GM20431 (cell line): ENCODE data around the gene PPP1R37.

Source experiments
- in situ Hi-C: fragments of 300-500 bp; cut with MseI, MboI; formaldehyde crosslinking; loops from one replicate; pipeline ENCODE4 v1.15.0; 2020; ENCODE audit warnings: low sequenced_read_pairs; ENCODE audit not compliant: unreplicated experiment

Gene PPP1R37

DNA sequence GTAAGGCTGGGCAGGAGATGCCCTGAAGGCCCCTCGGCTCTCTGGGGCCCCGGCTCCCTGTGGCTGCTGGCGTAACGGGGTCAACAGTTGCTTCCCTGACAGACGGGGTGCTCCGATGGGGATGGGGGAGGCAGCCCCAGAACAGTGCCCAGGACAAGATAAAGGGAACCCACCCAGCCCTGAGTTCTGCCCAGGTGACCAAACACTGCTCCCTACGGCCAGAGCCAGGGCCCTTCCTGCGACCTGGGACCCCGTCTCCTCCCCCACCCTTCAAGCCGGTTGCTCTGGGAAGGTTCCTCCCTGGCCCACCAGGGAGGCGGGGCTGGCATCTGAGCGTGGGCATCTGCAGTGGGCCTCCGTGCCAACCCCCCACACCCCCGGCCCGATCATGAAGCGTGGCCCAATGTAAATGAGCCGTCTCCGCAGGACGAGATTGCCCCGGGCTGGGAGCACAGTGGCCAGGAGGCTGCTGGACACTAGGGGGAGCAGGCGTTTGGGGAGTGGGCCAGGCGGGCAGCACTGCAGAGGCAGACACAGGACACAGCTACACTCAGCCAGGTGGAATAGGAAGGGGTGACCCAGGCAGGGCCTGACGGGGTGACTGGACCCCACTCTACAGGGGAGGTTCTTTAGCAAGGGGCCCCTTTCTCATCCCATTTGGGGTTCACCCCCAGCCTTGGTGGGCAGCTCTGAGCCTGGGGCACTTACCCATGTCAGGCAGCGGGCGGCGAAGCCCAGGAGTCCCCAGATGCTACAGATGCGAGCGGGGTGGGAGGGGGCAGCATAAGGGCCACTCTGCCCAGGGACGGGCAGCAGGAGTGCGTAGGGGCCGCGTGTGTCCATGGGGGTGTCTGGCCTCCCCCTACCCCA, 69.0 kb downstream of the PPP1R37 start:
- in situ Hi-C loops, result no loop called here

DNA sequence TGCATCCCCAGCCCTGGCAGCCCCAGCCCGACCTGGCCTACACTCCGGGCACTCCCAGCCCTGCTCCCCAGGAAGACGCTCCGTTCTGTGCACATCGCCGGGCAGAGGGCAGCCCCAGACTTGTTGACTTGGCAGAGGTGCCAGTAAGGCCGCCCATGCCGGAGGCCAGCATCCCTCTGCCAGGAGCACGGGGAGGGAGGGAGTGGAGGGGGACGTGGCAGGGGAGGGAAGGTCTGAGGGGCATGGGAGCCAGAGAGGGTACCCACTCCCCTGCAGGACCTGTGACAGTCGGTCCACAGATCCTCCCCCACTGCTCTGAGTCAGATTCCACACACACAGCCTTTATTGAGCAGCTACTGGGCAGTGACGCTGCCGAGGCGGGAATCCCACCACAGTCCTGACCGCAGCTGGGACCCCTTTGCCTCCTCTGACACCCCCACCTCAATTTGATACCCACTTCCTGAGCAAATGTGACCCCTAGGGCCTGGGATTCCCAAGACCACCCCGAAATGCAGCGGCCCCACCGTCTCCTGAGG, 69.7 kb downstream of the PPP1R37 start:
- in situ Hi-C loops, result no loop called here

DNA sequence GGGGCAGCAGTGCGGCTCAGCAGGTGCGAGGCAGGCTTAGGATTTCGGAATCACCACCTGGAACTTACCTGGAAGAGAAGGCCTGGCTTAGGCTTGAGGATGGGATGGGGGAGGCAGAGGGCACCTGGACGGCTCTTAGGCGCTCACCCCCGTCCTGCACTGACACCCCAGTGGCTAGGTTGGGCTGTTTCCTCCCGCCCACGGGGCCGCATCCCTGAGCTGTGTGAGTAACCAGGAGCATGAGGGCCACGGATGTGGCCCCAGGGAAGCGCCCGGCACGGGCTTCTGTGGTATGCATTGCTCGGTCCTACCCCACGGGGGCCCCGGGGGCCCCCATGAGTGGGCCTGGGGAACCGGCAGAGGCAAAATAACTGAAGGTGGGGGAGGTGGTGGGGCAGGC, 70.2 kb downstream of the PPP1R37 start:
- in situ Hi-C loops, result no loop called here

DNA sequence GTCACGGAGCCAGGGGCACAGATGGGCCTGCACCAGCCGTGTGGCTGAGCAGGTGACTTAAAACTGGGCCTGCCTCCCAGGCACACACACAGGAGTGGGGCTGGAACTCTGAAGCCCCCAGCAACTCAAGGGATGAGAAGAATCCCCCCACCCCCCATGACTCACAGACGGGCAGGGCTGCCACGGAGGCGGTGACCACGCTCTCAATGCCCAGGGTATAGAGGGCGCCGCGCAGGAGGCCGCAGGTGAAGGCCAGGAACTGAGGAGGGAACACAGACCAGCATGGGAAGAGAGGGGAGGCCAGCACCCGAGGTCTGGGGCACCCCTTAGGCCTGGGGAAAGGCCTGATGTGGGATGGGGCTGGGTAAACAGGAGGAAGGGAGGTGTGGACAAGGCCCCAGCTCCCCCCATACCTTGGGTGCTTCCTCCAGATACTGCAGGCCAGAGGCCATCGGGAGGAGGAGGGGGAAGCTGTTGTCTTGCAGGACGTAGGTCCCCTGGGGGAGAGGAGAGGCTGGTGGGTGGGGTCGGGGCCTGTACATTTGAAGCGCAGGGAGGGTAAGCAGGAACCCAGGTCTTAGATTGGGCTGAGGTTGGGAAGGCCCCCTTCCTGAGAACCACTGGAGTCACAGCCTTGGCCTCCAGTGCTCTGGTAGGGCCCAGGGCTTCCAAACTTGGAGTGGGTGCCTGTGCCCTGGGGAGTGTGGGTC, 70.9 kb downstream of the PPP1R37 start:
- in situ Hi-C loops, result no loop called here

DNA sequence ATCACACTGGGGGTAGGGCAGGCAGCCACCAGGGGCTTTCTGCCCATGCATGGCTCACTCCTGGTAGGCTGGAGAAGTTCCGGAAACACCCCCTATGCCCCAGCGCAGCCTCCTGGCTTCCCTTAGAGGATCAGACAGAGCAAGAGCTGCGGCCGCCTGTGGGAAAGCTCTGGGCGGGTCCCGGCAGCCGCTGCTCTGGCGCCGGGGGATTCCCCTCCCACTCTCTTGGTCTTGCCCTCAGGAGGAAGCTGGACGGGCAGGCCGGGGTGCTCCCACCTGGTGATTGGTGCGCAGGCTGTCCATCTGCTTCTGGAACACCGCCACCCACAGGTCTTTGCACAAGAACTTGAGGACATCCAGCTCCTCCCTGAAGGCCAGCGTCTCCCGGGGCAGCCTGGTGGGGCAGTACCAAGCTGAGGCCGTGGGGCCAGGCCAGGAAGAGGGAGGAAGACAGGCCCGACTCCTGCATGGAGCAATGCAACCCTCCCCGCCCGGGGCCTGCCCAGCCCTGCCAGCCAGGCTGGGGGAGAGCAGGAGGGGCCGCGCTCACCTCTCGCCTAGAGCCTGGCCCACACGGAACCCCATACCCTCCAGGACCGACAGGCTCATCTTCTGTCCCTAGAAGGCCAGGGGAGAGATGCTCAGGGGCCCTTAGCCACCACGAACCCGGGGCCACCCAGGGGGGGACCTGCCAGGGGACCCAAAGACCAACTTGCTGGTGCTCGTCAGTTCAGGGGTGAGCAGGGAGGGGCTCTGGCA, 71.8 kb downstream of the PPP1R37 start:
- in situ Hi-C loops, result no loop called here

DNA sequence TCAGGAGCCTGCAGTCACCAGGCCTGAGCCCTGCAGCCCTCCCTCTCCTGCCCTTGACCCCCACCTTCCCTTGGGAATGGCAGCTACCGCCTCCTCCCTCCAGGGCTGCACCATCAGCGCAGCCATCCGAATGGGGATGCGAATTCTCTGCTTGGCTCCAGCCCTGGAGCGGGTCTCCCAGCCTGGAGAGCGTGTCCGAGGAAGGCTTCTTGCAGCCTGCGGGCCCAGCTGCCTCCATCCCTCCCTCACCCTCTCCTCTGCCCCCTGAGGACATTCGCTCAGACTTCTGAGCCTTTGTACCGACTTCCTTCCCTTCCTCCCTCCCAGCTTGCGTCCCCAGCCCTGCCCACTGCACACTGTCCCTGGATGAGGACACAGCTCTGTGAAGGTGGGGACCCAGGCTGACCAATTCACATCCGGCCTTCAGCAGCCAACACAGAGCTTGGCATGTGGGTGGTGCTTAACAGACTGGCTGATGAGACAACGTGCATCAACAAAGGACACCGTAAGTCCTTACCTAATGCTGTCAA, 73.8 kb downstream of the PPP1R37 start:
- in situ Hi-C loops, result no loop called here

DNA sequence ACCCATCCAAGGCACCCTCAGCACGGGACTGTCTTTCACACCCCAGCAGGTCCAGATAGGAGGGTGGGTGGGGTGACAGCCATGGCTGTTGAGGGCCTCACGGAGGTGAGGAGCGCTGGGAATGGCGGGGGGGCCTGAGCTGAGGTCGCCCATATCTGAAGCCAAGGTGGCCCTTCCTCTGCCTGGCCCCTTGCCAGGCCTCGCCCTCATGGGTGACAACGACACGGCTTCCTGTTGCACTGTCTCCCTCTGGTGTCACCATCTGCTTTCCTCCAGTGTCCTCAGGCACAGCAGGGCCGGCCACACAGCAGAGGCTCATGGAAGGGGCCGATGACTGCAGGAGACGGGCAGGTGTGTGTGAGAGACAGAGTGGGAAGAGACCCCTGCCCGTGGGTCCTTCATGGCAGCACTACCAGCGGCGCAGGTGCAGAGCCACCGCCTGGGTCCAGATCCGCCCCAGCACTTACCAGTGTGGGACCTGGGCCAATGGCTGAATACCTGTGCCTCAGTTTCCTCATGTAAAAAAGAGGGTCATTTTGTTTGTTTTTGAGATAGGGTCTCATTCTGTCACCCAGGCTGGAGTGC, 75.9 kb downstream of the PPP1R37 start:
- in situ Hi-C loops, result no loop called here

DNA sequence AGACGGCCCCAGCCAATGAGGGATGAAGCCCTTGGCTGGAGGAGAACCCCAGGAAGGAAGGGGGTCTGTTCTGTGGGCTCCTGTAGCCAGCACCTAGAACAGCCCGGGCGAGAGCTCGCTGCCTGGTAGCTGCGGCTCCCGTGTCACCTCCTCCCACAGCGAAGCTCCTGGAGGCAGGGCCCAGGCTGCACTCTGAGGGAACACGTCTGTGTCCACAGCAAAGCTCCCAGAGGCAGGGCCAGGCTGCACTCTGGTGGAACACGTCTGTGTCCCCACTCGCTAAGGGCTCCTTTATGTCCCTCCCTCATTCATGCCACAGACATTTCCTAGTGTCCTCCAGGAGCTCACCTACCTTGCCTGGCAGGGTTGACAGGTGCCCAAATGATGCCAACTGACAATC, 76.6 kb downstream of the PPP1R37 start:
- in situ Hi-C loops, result no loop called here

DNA sequence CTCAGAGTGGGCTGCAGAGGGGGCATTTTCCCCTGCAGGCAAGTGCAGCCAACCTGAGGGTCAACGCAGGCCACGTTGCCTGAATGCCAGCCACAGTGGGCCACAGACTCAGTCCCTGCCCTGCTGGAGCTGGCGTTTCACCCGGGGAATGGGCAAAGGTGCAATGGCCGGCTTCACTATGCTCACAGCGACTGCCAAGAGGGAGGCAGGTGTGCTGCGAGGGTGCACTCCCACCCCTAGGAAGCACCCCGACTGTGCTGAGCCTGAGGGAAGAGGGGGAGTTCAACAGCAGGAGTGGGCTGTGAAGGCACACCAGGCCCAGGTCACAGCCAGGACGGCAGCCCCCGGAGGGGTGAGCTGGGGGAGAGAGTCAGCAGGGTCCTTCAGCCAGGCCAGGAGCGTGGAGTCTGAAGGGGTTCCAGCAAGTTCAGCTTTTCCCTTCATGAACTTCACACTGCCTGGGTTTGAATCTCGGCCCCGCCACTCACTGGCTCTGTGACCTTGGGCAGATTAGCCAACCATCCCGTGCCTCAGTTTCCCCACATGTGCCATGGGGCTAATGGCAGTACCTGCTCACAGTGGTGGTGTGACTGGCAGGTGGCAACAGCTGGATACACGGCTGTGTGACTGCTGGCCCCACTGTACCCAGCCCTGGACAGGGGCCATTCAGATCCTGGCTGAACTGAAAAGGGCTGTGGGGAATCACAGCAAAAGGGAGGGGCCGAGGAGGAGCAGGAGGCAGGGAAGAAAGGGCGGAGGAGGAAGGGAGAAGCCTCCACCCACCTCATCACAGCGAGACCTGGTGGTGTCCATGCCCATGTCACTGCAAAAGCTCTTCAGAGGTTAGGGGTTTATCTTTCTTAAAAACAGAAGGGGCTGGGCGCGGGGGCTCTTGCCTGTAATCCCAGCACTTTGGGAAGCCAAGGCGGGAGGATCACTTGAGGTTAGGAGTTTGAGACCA, 77.4 kb downstream of the PPP1R37 start:
- in situ Hi-C loops, result no loop called here

DNA sequence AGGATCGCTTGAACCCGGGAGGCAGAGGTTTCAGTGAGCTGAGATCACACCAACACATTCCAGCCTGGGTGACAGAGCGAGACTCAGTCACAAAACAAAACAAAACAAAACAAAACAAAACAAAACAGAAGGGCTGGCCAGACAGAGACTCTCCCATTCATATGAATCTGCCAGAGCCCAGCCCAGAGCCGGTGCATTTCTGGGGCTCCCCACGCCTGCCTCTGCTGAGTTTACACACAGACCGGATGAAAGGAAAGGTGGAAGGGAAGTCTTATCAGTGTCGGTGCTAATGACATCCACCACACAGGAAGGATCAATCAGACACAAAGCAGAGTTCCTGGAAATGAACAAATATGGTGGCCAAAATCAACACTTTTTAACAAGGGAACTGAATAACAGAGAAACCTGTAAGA, 78.2 kb downstream of the PPP1R37 start:
- in situ Hi-C loops, result no loop called here

DNA sequence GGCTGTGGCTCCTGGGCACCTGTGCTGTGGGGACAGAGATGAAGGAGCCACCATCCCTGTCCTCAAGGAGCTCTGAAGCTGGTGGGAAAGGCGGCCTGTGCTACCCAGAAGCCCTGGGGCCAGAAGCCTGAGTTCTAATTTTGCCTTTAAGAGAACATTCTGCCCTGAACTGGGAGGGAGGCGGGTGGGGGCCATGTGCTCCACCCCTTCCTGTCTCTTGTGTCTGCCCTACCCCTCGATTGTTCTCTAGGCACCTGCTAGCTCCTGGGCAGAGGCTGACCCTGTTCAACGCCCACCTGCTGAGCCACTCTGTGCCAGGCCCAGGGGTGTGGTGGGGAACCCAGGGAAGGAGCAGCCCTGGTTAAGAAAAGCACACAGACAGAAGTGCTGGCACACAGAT, 79.2 kb downstream of the PPP1R37 start:
- in situ Hi-C loops, result no loop called here

DNA sequence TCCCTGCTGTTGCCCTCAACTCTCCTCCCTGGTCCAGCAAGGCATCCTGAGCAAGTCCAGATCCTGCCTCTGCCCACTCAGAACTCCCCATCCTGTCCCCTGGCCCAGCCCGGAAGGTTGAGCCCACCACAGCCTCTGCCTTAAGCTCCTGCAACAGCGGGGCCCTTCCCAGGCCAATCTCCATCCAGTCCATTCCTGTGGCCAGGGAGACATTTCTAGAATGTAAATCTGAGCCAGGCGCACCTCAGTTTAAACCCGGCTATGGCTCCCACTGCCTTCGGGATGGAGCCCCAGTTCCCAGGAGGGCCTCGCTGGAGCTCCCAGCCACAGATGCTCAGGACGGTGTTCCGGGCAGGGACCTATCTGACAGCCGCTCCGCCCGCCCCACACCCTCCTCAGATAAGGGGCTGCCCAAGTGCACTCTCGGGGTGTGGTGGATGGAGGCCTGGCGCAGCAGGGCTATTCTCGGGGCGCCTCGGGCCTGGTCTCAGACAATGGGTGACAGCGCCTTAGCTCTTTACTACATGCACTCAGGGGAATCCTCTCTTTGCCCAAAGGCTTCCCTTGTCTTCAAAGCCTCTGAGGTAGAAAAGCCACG, 79.7 kb downstream of the PPP1R37 start:
- in situ Hi-C loops, result no loop called here

DNA sequence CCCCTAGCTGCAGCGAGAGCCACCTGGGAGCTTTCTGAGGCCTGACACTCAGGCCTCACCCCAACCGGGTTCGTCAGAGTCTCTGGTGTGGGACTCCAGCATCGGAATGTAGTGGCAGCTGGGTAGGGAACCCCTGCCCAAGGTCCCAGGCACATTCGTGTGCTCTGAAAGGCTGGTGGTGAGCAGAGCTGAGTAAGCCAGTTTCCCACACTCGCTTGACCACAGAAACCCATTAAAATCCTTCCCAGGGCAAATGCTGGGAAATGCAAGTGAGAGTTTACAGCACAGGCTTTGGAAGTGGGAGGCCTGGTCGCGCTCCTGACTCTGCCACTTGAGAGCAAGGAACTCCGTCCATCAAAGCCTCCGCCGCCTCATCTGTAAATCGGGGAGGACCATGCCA, 80.8 kb downstream of the PPP1R37 start:
- in situ Hi-C loops, result no loop called here

DNA sequence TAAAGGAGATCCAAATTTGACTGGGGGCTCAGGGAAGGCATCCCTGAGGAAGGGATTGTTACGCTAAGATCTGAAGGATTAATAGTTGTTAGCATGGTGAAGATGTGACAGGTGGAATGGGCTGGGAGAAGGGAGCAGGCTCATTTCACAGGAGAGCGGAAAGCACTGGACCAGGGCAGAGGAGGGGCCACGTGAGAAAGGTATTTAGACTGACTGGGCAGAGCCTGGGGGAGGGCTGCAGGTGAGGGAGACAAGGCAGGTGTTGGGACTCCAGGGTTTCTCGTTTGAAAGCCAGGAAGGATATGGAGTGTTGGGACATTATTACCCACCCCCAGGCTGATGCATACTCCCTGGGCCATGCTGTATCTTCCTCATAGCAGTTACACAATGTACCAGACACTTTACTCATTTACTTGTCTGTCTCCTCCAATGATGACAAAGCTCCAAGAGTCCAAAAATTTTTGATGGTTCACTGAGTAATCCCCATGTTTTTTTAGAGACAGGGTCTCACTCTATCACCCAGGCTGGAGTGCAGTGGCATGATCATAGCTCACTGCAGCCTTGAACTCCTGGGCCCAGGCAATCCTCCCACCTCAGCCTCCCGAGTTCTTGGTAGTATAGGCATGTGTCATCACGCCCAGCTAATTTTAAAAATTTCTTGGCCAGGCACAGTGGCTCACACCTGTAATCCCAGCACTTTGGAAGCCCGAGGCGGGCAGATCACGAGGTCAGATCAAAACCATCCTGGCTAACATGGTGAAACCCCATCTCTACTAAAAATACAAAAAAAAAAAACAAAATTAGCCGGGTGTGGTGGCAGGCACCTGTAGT, 82.8 kb downstream of the PPP1R37 start:
- in situ Hi-C loops, result no loop called here

DNA sequence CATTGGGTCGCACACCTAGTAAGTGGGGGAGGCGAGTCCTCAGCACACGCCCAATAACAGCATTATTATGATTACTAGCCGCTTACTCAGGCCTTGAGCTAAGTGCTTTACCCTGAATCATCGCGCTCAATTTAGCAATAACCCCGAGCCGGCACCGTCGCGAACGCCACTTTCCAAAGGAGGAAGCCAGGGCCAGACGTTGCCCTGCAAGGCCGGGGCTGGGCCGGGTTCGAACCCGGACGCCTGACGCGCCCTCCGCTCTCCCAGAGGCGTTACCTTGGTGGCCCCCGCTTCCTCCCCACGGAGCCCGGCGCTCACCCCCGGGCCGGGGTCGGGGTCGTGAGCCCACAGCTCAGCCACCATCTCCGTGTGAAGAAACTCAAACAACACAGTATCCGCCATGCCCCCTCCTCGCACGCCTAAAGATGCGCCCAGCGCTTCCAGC, 84.9 kb downstream of the PPP1R37 start, which contains the start of gene TRAPPC6A:
Gene TRAPPC6A, minus strand, starts transcription at position 421 of the 445 bp plus-strand sequence. Its CDS starts 19 bp downstream, at position 402.
- in situ Hi-C loops, result no loop called here

DNA sequence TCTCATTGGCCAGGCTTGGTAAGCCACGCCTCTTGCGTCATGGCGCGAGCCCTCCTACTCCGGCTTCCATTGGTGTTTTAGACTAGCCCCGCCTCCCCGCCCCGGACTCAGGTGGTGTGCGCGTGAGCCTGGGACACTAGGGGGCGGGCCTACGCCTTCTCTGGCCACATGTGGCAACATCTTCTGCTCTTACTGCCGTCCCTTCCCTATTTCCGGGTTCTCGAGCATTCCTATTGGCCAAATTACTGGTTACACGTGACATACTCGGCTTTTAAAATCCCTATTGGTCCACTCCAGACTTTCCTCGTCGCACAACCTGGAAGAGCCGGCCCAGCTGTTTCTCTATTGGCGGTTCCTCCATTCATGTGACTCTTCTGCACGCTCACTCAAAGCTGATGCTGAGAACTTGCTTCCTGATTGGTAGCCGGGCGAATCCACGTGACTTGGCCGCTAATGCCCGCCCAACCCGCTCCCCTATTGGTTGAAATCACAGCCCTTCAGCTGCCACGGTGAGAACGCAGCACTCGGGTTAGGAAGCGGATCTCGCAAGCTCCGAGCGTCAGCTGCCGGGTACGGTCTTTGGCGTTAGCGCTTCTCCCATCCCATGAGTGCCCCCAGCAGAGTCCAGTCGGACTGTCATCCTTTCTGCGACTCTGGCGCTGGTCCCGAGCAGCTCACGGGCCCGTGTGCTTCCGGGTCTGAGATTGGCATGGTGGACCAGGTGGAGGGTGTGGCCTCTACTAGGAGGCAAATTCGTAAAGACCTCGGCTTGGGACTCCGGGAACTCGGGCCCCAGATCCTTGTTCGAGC, 85.5 kb downstream of the PPP1R37 start, which contains the start of gene BLOC1S3:
Gene BLOC1S3, plus strand, starts transcription at position 523 of the 810 bp plus-strand sequence. CDS start 513 bp downstream, outside the sequence.
- in situ Hi-C loops, result no loop called here
